GM15510 (cell line): ENCODE data around the gene IVNS1ABP.
A peak's percentile ranks its signal among the peaks of the same experiment; 100 is the strongest.

Experiments used
- POLR2A ChIP-seq: IDR thresholded peaks from 3 replicates; pipeline ENCODE4 v1.6.1; 2011; ENCODE audit warnings: borderline replicate concordance; ENCODE audit not compliant: insufficient read length; ENCODE audit errors: extremely low read depth

IVNS1ABP gene

DNA sequence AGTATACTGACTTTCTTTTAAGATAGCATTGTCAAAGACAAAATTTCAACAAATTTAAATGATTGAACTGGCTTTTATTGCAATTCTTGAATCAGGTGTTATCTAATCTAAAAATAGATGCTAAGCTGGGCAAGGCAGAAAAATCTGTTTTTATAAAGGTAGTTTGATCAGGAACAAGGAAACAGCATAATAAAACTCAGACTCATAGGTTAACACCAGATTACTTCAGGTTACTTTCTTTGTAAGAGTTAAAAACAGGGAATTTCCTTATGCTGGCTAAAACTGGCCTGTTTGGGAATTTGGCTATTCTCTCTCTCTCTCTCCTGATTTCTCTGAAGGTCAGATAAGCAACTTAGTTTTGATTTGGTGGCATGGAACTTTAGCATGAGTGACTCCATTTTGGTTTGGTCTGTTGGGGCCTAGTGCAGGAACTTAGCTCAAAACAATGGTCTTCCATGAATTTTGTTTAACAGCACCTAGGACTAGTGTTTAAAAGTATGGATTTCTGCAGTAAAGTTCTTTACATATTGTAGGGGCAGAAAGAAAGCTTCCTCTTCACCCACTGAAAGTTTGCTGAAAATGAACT is 24.2 kb upstream of the IVNS1ABP start:
- no peak for TF ChIP-seq POLR2A

DNA sequence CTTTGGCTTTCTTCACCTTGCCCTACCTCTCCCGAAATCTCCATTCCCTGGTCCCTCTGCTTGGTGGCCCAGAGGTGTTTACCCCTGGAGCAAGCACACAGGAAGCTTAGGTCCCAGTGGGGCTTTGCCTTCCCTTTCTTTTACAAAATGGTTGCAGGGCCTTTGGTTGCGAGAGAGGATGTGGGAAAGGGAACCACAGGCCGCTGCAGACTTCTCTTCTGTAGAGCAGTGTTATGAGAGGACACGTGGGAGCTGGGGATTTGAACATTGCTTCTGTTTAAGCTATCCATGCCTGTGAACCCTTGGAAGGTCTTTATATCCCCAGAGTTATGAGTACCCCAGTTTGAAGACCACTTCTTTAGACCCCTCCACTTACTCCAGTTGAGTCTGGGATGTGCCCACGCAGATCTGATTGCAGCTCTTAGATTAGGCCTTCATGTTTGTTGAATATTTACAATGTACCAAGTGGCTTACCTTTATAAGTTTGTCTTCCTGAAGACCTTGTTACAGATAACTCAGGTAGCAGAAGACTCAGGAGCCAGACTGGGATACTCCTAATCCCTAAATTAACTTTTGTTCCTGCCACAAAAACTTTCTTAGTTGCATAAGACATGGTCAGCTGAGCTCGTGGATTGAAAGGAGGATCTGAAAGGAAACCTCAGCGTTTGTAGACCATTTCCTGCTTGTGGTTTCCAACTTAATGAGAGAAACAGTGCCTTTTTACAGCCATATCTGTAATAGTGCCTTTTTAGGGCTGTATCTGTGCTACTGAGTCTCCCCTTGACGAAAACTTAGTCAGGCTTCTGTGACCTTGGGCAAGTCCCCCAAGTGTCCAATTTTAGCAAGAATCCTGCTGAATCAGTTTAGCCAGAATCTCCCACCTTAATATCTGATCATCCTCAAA is 21.9 kb upstream of the IVNS1ABP start:
- no peak for TF ChIP-seq POLR2A

DNA sequence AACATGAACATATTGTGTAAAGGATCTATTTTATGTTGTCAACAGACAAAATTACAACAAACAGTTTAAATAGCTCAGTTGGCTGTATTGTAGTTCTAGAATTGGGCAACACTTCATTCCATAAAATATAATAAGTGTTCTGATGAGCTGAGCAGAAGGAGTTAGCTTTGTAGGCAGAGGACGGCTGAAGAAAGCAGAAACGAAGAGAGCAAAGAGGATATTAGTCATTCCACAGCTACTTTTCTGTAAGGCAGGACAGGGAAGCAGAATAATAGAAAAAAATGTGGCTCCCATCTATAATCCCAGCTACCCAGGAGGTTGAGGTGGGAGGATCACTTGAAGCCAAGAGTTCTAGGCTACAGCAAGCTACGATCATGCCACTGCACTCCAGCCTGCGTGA is 20.2 kb upstream of the IVNS1ABP start:
- no peak for TF ChIP-seq POLR2A

- TF ChIP-seq POLR2A = no peak
Measured at GRCh38 chr1:185334182-185334581, 17.1 kb upstream of the IVNS1ABP start.

GRCh38 chr1:185328255-185328654 is 11.2 kb upstream of the IVNS1ABP start:
- no peak for TF ChIP-seq POLR2A

- no peak for TF ChIP-seq POLR2A
Measured at GRCh38 chr1:185325413-185325812, 8.4 kb upstream of the IVNS1ABP start.

- TF ChIP-seq POLR2A = no peak
Measured at GRCh38 chr1:185324118-185324517, 7.1 kb upstream of the IVNS1ABP start.

- TF ChIP-seq POLR2A = no peak
Measured at GRCh38 chr1:185322636-185323035, 5.6 kb upstream of the IVNS1ABP start.

GRCh38 chr1:185319139-185319475 is 2.1 kb upstream of the IVNS1ABP start:
- no peak for TF ChIP-seq POLR2A

DNA sequence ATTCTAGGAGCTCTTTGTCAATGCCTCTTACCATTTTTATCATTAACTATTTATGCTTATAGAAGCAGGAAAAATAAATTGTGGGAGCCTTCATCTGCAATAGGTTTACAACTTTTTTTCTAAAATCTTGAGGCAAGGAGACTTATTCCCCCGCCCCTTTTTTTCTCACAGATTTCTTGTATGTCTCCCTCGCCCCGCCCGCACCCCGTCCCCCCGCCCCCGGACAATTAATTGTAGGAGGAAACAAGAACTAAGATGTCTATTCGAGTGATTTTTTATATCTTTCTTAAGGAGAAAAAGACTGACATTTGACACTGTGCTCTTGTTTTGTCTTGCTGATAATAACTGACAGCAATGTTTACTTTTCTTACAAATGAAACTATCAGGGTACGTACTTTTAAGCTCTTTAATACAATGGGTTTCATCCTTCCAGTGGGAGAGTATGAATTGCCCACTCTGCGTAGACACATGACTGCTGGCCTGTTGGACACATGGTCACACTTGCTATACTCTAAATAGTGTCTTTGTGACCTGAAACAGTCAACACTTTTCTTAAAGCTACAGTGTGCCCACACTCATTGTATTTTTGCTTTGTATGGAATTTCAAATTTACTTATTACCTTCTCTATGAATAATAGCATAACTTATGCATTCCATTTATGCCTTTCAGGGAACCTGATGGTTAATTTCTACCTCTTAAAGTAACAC is 1.5 kb upstream of the IVNS1ABP start:
- TF ChIP-seq POLR2A = no peak

- TF ChIP-seq POLR2A = no peak
Measured at GRCh38 chr1:185317886-185318310, 855 bp upstream of the IVNS1ABP start.

- TF ChIP-seq POLR2A = peak; percentile 39
Measured at GRCh38 chr1:185316163-185317033, 645 bp downstream of the IVNS1ABP start.

GRCh38 chr1:185315445-185316071 is 1.5 kb downstream of the IVNS1ABP start:
- no peak for TF ChIP-seq POLR2A

DNA sequence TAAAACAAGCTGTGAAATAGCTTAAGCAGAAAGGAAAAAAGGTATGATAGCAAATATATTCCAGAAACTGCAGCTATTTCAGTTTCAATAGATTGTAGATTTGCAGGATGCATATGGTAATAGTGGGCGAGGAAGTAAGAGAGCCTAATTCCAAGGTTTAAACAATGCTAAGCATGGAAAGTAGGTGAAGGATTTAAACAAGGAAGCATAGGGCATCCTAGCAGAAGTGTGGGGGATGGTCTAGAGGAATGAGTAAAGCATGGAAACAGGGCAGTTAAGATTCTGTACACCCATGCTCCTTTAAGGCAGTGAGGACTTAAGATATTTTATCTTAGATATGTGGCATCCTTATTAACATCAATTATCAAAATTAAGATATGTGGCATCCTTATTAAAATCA is 2.6 kb downstream of the IVNS1ABP start:
- no peak for TF ChIP-seq POLR2A
